GM19351 (cell line): ENCODE measurements around the gene HLCS.
"Not testable (repeated sequence)": the region's sequence is repeated elsewhere in the genome, so short reads cannot be mapped to it uniquely, and the experiment has no call there.

Source experiments
- ATAC-seq: cut with Tn5 transposase; IDR thresholded peaks from one replicate; pipeline ENCODE4 v1.9.1; 2021; ENCODE audit warnings: mild to moderate bottlenecking, moderate library complexity; ENCODE audit not compliant: unreplicated experiment

HLCS gene

GRCh38 chr21:36817732-36818450, 148.6 kb downstream of the HLCS start:
- ATAC-seq: no peak

- ATAC-seq: no peak
Measured at GRCh38 chr21:36816561-36817130, 149.8 kb downstream of the HLCS start.

DNA sequence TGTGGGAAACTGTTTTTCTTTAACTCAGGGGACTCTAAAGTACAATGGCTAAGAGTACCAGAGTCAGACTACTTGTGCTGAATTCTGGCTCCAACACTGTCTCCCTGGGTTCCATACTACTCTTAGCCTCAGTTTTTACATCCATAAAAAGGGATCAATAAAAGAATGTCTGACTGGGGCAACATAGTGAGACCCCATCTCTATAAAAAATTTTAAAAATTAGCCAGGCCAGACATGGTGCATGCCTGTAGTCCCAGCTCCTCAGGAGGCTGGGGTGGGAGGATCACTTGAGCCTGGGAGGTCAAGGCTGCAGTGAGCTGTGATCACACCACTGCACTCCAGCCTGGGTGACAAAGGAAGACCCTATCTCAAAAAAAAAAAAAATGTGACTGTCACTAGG, 150.4 kb downstream of the HLCS start:
- not testable (repeated sequence) for ATAC-seq

DNA sequence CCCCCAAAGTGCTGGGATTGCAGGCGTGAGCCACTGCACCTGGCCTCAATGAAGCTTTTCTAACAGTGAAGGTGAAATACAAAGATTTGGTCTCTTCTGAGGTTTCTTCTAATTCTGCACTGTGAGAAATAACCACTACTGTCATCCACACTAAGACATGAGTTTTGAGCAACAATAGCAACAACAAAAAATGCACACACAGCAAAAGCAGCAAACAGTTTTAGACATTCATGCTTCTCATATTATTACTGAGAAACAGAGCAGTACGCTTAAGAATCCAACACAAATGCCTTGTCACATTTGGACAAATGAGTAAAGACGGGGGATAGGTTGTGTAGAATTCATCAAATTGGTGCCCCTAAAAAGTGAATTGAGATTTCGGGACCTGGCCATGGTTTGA, 151.2 kb downstream of the HLCS start:
- no peak for ATAC-seq

- no peak for ATAC-seq
Measured at GRCh38 chr21:36813052-36813451, 153.4 kb downstream of the HLCS start.

GRCh38 chr21:36811762-36812161, 154.7 kb downstream of the HLCS start:
- no peak for ATAC-seq

- no peak for ATAC-seq
Measured at GRCh38 chr21:36810443-36810842, 156.0 kb downstream of the HLCS start.

GRCh38 chr21:36807422-36807928, 159.0 kb downstream of the HLCS start:
- no peak for ATAC-seq

DNA sequence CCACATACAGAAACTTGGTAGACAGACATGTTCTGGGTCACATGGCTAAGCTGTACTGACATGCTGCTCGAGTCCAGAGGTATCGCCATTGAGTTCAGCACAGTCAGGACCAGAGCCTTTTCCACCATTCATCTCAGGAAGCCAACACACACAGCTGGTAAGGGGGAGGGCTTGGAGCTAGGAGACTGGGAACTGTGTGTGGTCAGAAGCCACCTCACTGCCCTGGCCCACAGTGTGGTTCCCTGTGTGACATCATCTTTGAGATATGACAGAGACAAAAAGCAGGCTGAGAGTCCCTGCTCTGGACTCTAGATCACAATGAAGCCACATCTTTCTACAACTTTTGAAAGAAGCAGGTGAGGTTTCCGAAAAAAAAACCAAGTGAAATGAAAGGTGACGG, 160.4 kb downstream of the HLCS start:
- ATAC-seq: no peak

GRCh38 chr21:36804874-36805611, 161.4 kb downstream of the HLCS start:
- ATAC-seq: no peak

GRCh38 chr21:36803816-36804439, 162.5 kb downstream of the HLCS start:
- ATAC-seq: no peak

- no peak for ATAC-seq
Measured at GRCh38 chr21:36803051-36803645, 163.3 kb downstream of the HLCS start.

- ATAC-seq: no peak
Measured at GRCh38 chr21:36800734-36801133, 165.7 kb downstream of the HLCS start.

GRCh38 chr21:36799869-36800268, 166.6 kb downstream of the HLCS start:
- ATAC-seq: no peak

DNA sequence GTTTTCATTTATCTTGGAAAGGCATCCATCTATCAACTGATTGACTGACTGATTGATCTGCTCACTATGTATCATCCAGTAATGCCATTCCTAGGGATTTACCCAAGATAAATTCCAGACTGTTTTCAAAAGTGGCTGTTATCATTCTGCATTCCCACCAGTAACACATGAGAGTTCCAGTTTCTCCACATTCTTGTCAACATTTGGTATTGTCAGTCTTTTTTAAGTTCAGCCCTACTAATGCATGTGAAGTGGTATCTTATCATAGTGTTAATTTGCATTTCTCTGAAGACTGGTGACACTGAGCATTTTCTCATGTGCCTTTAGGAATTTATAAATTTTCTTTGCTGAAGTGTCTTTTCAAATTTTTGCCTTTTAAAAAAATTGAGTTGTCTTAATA, 168.0 kb downstream of the HLCS start:
- ATAC-seq: no peak

GRCh38 chr21:36796070-36796469, 170.4 kb downstream of the HLCS start:
- ATAC-seq: no peak

GRCh38 chr21:36792505-36792967, 173.9 kb downstream of the HLCS start:
- no peak for ATAC-seq

- no peak for ATAC-seq
Measured at GRCh38 chr21:36791695-36792470, 174.6 kb downstream of the HLCS start.

DNA sequence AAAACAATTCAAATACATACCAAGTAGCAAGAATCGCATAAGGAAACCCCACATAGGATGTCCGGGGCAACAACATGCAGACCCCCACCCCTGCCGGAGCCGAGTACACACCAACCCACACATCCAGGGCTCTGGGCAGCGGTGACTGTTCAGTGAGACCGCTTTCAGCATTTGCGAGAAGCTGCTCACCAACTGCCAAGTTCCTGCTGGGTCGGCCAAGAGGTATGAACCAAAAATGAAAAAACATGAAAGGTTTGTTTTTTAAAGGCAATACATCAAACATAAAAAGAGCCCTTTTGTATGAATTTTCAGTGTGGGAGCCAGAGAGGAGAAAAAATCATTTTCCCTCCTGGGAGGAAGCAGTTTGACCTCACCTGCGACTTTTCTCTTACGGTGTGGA, 175.3 kb downstream of the HLCS start:
- no peak for ATAC-seq

- no peak for ATAC-seq
Measured at GRCh38 chr21:36790616-36791015, 175.9 kb downstream of the HLCS start.
